Caco-2 (cell line): ENCODE data around the gene ARIH1. TPM values are rescaled to one million over a fixed set of nuclear protein-coding genes. Genes with fewer than 3 reads are reported as not detected.

Experiments
- BruUV-seq: library from RNA; stranded (reverse); fragments of 400-500 nt; replicated peaks from 2 replicates; lab custom pipeline; 2021; lab: Mats Ljungman, UMichigan
- CTCF ChIA-PET: fragments of 300-600 bp; sonication (Branson Sonifier 250); formaldehyde crosslinking; loops from one replicate; lab custom pipeline; 2022; ENCODE audit warnings: antibody characterized with exemption; lab: Charles Lee
- POLR2A ChIA-PET: fragments of 300-600 bp; sonication (Branson Sonifier 250); formaldehyde crosslinking; loops from one replicate; lab custom pipeline; 2022; ENCODE audit warnings: antibody characterized with exemption; lab: Charles Lee
- DNase-seq, 2 experiments: peaks; one replicate each; pipeline versions ENCODE4 v3.0.0 to v3.0.0-alpha.2; 2020 to 2022
- H3K27me3 ChIP-seq: replicated peaks from 2 replicates; pipeline ENCODE4 v1.6.0; 2011; ENCODE audit warnings: low read length; ENCODE audit not compliant: control insufficient read depth, insufficient read depth
- H3K36me3 ChIP-seq: 2 replicates; pipeline ENCODE4 v1.5.1; 2011; ENCODE audit warnings: low read length; ENCODE audit not compliant: control insufficient read depth, insufficient read depth
- H3K4me1 ChIP-seq: fragments of 250-450 bp; sonication (Bioruptor Pico); 2 replicates; pipeline ENCODE4 v1.5.1; 2020; ENCODE audit warnings: mild to moderate bottlenecking
- H3K4me3 ChIP-seq: 2 replicates; pipeline ENCODE4 v1.5.1; 2011; ENCODE audit warnings: low read depth, mild to moderate bottlenecking, control low read depth, low read length
- H3K9me3 ChIP-seq: fragments of 250-450 bp; sonication (Bioruptor Pico); 2 replicates; pipeline ENCODE4 v1.5.1; 2020; ENCODE audit warnings: mild to moderate bottlenecking, moderate library complexity
- H3K27ac Mint-ChIP-seq: one replicate; pipeline ENCODE4 v1.8.0; 2022; ENCODE audit warnings: mixed read lengths; ENCODE audit not compliant: unreplicated experiment
- H3K27me3 Mint-ChIP-seq: one replicate; pipeline ENCODE4 v1.8.0; 2022; ENCODE audit warnings: mixed read lengths; ENCODE audit not compliant: insufficient read depth, unreplicated experiment
- H3K36me3 Mint-ChIP-seq: one replicate; pipeline ENCODE4 v1.8.0; 2022; ENCODE audit warnings: mild to moderate bottlenecking, mixed read lengths; ENCODE audit not compliant: insufficient read depth, unreplicated experiment
- H3K4me1 Mint-ChIP-seq: one replicate; pipeline ENCODE4 v1.8.0; 2022; ENCODE audit warnings: low read depth, mixed read lengths; ENCODE audit not compliant: unreplicated experiment
- H3K4me3 Mint-ChIP-seq: one replicate; pipeline ENCODE4 v1.8.0; 2022; ENCODE audit warnings: mild to moderate bottlenecking, moderate library complexity, mixed read lengths; ENCODE audit not compliant: unreplicated experiment
- H3K9me3 Mint-ChIP-seq: one replicate; pipeline ENCODE4 v1.8.0; 2022; ENCODE audit warnings: mixed read lengths; ENCODE audit not compliant: unreplicated experiment
- CTCF ChIP-seq, 2 experiments: fragments of 200-600 bp in 1 of 2; IDR thresholded peaks; 1 replicate in 1 of 2; 2 replicates in 1 of 2; pipeline versions ENCODE4 v1.5.1 to v1.8.0; 2011 to 2022; ENCODE audit warnings: antibody characterized with exemption in 1 of 2, control low read depth in 1 of 2, inconsistent platforms in 1 of 2, low read depth in 1 of 2, low read length in 1 of 2, mild to moderate bottlenecking in 1 of 2, moderate library complexity in 1 of 2; ENCODE audit not compliant: insufficient read depth in 1 of 2, severe bottlenecking in 1 of 2, unreplicated experiment in 1 of 2
- intact Hi-C: fragments of 100-400 bp; cut with micrococcal nuclease; formaldehyde crosslinking; loops from one replicate; pipeline ENCODE4 v1.10.0; 2022; ENCODE audit not compliant: unreplicated experiment
- total RNA-seq: library from RNA; stranded (reverse); gene quantifications from 2 replicates; pipeline ENCODE4 v1.2.3, GENCODE V29; 2022

The ARIH1 gene
- total RNA-seq, 1 experiment from 2014 or later = 126 TPM

GRCh38 chr15:72515591-72516389, 41.7 kb downstream of the ARIH1 start:
- Histone ChIP-seq H3K36me3 (no peaks in the 10 kb centered on the region), H3K27me3 (no peaks in the 10 kb centered on the region), H3K4me3 (no peak overlapping the region), H3K4me1 (0 out of 2 replicates have a peak, but pooled peaks cover 4% of the 10 kb centered on the region), H3K9me3 (0 out of 2 replicates have a peak, but pooled peaks cover 6% of the 10 kb centered on the region)
- DNase-seq = no peak
- BruUV-seq = no TSS peak
- Mint-ChIP-seq H3K27ac (peak overlapping the region; percentile 15), H3K4me3 (no peak overlapping the region), H3K4me1 (peaks cover 13% of the 10 kb centered on the region), H3K36me3 (peaks cover 23% of the 10 kb centered on the region), H3K9me3 (no peaks in the 10 kb centered on the region), H3K27me3 (no peaks in the 10 kb centered on the region)
- TF ChIP-seq CTCF (IDR thresholded peaks at IDR 0.05; ENCODE audit: insufficient read depth in 1 of 2, low read depth in 1 of 2, low read length in 1 of 2, severe bottlenecking in 1 of 2, unreplicated experiment in 1 of 2) = no peak
- POLR2A ChIA-PET = no interaction called here
- intact Hi-C loops = no loop called here
- CTCF ChIA-PET = no interaction called here

- Histone ChIP-seq H3K9me3 (0 out of 2 replicates have a peak, but pooled peaks cover 6% of the 10 kb centered on the region), H3K27me3 (no peaks in the 10 kb centered on the region), H3K4me1 (0 out of 2 replicates have a peak, but pooled peaks cover 4% of the 10 kb centered on the region), H3K36me3 (no peaks in the 10 kb centered on the region), H3K4me3 (no peak overlapping the region)
- Mint-ChIP-seq H3K4me3 (no peak overlapping the region), H3K9me3 (no peaks in the 10 kb centered on the region), H3K27ac (peak overlapping the region; percentile 15), H3K27me3 (no peaks in the 10 kb centered on the region), H3K36me3 (peaks cover 24% of the 10 kb centered on the region), H3K4me1 (peaks cover 13% of the 10 kb centered on the region)
- TF ChIP-seq CTCF (IDR thresholded peaks at IDR 0.05; ENCODE audit: insufficient read depth in 1 of 2, low read depth in 1 of 2, low read length in 1 of 2, severe bottlenecking in 1 of 2, unreplicated experiment in 1 of 2) = no peak
- intact Hi-C loops = no loop called here
- POLR2A ChIA-PET = no interaction called here
- BruUV-seq = no TSS peak
- no peak for DNase-seq
- CTCF ChIA-PET = no interaction called here
Observed at GRCh38 chr15:72516777-72517176, 42.6 kb downstream of the ARIH1 start.

- Mint-ChIP-seq H3K9me3 (no peaks in the 10 kb centered on the region), H3K36me3 (peaks cover 36% of the 10 kb centered on the region), H3K4me1 (peaks cover 1% of the 10 kb centered on the region), H3K4me3 (no peak overlapping the region), H3K27ac (no peak overlapping the region), H3K27me3 (no peaks in the 10 kb centered on the region)
- Histone ChIP-seq H3K36me3 (no peaks in the 10 kb centered on the region), H3K4me3 (no peak overlapping the region), H3K27me3 (no peaks in the 10 kb centered on the region), H3K4me1 (no peaks in the 10 kb centered on the region), H3K9me3 (no peaks in the 10 kb centered on the region)
- no peak for TF ChIP-seq CTCF (IDR thresholded peaks at IDR 0.05; ENCODE audit: insufficient read depth in 1 of 2, low read depth in 1 of 2, low read length in 1 of 2, severe bottlenecking in 1 of 2, unreplicated experiment in 1 of 2)
- DNase-seq = no peak
- no TSS peak for BruUV-seq
- ChIA-PET POLR2A (no interaction called here), CTCF (no interaction called here)
- intact Hi-C loops = no loop called here
Observed at GRCh38 chr15:72521682-72522081, 47.6 kb downstream of the ARIH1 start.
